ENCODE data around the gene PPP1R14C. TPM values are rescaled to one million over a fixed set of nuclear protein-coding genes. Genes with fewer than 3 reads are reported as not detected.

Gene PPP1R14C
- total RNA-seq, 6 experiments from 2014 or later = 0.17 TPM; not detected in 5

DNA sequence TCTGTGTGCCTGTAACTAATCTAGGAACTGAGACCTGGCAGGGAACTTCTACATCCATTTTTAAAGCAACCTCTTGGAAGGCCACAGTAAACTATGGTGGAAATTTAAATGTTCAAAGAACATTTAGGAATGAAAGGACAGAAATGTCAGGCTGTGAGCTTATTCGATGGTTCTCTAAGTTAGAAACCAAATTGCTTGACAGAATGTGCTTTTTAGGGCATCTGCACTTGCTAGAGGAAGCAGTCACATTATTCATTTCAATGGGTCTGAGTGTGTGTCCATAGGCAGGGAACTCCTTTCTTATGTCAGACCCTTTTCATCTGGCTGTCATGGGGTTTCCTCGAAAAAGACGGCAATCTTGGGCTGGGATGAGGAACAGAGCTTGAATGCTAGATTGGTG lies 84.4 kb downstream of the PPP1R14C start:
- no peaks in the 10 kb centered on the region for H3K9me3 Mint-ChIP-seq
- H3K27ac Mint-ChIP-seq = no peak overlapping the region
- no peaks in the 10 kb centered on the region for H3K36me3 Mint-ChIP-seq (ENCODE audit: low read depth)
- H3K4me1 Mint-ChIP-seq (ENCODE audit: low read depth) = peaks cover 38% of the 10 kb centered on the region
- no peak overlapping the region for H3K4me3 Mint-ChIP-seq
- DNase-seq = no peak
- peaks cover 3% of the 10 kb centered on the region for H3K27me3 Mint-ChIP-seq (ENCODE audit: insufficient read depth)
- TF ChIP-seq, protein P1, sequence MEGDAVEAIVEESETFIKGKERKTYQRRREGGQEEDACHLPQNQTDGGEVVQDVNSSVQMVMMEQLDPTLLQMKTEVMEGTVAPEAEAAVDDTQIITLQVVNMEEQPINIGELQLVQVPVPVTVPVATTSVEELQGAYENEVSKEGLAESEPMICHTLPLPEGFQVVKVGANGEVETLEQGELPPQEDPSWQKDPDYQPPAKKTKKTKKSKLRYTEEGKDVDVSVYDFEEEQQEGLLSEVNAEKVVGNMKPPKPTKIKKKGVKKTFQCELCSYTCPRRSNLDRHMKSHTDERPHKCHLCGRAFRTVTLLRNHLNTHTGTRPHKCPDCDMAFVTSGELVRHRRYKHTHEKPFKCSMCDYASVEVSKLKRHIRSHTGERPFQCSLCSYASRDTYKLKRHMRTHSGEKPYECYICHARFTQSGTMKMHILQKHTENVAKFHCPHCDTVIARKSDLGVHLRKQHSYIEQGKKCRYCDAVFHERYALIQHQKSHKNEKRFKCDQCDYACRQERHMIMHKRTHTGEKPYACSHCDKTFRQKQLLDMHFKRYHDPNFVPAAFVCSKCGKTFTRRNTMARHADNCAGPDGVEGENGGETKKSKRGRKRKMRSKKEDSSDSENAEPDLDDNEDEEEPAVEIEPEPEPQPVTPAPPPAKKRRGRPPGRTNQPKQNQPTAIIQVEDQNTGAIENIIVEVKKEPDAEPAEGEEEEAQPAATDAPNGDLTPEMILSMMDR (IDR thresholded peaks at IDR 0.05) = no peak

DNA sequence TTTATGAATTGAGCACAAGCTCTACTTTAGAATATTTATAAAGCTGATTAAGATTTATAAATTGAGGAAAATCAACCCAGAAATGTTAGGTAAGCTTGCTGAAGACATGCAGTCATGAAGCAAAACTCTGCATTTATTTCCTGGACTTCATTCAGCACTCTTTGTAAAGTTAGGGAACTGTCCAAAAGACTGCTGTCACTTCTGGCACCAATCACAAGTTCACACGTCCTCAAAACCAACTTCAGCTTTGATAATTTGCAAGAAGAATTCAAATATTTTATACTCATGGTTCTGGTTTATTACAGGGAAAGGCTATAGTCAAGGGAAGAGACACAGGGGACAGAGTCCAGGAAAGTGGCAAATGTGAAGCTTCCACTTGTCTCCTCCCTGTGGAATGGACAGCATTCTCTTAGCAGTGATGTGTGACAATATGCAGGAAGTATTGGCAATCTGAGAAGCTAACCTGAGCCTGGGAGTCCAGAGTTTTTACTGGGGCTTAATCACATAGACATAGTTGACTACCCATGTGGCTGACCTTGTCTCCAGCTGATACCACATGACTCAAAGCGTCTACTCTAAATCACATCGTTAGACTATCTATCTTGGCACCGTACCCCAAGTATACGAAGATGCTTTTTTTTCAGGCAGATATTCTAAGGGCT lies 85.4 kb downstream of the PPP1R14C start:
- H3K9me3 Mint-ChIP-seq = no peaks in the 10 kb centered on the region
- TF ChIP-seq, protein P1 (IDR thresholded peaks at IDR 0.05) = no peak
- peaks cover 47% of the 10 kb centered on the region for H3K4me1 Mint-ChIP-seq (ENCODE audit: low read depth)
- no peaks in the 10 kb centered on the region for H3K36me3 Mint-ChIP-seq (ENCODE audit: low read depth)
- H3K27me3 Mint-ChIP-seq (ENCODE audit: insufficient read depth) = peaks cover 3% of the 10 kb centered on the region
- DNase-seq = no peak
- no peak overlapping the region for H3K4me3 Mint-ChIP-seq
- H3K27ac Mint-ChIP-seq = no peak overlapping the region

DNA sequence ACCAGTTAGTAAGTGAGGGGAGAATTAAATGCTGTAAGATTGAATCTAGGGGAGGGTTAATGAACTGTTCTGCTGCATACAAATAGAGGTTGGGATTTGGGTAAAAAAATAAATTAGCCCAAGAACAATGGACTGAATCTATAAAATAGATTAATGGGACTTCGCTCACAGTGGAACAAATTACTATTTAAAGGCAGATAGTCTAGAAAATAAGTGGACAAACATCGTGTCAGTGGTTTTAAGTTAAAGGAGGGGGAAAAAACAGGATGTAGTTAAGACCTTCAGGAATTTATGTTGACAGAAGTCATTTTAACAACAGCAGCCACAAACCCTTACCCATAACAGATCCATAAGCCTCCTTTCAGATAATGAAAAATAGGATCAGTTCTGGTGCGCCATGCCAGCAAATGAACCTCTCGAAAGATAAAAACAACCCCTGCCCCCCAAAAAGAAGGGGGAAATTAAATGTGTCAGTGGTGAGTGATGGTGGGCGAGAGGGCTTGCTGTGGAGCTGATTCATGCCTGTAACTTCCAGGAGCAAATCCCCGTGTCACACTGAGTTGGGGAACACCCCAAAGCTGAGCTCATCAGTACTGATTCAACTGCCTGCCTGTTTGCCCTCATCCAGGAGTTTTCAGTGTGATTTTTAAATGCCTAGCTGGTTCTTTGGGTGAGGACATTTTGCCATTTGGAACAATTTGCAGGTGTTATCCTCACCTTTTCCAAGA lies 86.8 kb downstream of the PPP1R14C start:
- H3K27ac Mint-ChIP-seq = no peak overlapping the region; the same call in 1 of the 2 replicates
- no peaks in the 10 kb centered on the region for H3K36me3 Mint-ChIP-seq (ENCODE audit: low read depth)
- peaks cover 49% of the 10 kb centered on the region for H3K4me1 Mint-ChIP-seq (ENCODE audit: low read depth)
- no peaks in the 10 kb centered on the region for H3K9me3 Mint-ChIP-seq
- peaks cover 3% of the 10 kb centered on the region for H3K27me3 Mint-ChIP-seq (ENCODE audit: insufficient read depth)
- peak overlapping the region; percentile 29 for H3K4me3 Mint-ChIP-seq
- DNase-seq = peak; percentile 60
- TF ChIP-seq, protein P1 (IDR thresholded peaks at IDR 0.05) = no peak

DNA sequence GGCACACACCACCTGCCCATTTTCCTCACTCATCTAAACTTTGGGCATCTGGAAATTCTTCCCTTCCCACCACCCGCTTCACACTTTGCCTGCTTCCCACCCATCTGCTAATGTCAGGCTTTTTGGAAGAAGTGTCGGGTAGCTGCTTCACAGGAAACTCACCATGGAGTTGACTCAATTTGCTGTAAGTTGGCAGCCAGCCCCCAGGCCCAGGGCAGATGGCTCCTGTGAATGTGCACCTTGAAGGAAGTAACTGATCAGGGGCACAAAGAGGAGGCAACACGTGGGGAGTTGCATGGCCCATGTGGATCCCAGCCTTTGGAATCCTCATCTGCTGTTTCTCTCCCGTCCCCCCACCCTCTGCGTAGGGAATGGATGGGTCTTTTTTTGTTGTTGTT lies 87.3 kb downstream of the PPP1R14C start:
- DNase-seq = no peak
- Mint-ChIP-seq H3K9me3 (no peaks in the 10 kb centered on the region), H3K4me1 (ENCODE audit: low read depth) (peaks cover 49% of the 10 kb centered on the region), H3K27me3 (ENCODE audit: insufficient read depth) (peaks cover 3% of the 10 kb centered on the region), H3K36me3 (ENCODE audit: low read depth) (no peaks in the 10 kb centered on the region), H3K4me3 (peak overlapping the region; percentile 16; the same call in 1 of the 2 replicates), H3K27ac (no peak overlapping the region)
- TF ChIP-seq, protein P1 (IDR thresholded peaks at IDR 0.05) = no peak

DNA sequence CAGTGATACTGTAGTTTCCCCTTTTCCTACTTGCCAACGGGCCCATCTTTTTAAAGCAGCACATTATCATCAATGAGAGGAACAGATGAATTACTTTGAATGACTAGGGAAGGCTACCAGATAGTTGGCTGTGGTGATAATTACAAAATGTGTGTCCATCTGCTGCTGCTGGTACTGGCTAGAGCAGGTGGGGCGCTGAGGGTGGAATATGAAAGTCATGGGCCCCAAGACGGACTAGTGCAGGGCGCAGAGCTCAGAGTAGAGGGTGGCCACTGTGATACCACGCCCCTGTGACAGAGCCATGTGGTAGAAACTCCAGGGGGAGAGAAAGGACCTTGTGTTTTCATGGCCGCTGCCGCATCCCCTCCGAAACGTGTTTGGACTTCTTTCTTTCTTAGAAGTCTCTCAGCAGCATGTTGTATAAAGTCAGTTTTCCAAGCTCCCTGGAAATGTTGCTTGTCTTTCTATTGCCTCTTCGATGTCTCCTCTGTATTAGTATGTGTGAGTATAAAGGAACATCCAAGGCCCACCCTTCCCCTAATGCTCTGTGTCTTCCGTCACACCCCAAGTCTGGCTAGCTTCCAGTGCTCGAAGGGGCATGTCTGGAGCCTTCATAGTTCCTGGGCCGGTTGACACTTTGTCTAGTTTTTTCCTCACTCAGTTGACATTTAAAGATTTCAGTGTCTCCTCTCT lies 88.1 kb downstream of the PPP1R14C start:
- Mint-ChIP-seq H3K9me3 (no peaks in the 10 kb centered on the region), H3K27me3 (ENCODE audit: insufficient read depth) (peaks cover 3% of the 10 kb centered on the region), H3K36me3 (ENCODE audit: low read depth) (no peaks in the 10 kb centered on the region), H3K4me3 (peak overlapping the region; percentile 40), H3K4me1 (ENCODE audit: low read depth) (peaks cover 49% of the 10 kb centered on the region), H3K27ac (no peak overlapping the region)
- DNase-seq = no peak
- TF ChIP-seq, protein P1 (IDR thresholded peaks at IDR 0.05) = no peak
